ENCODE measurements around the gene SYNE2. TPM values are rescaled to one million over a fixed set of nuclear protein-coding genes. Genes with fewer than 3 reads are reported as not detected.

SYNE2 gene
- total RNA-seq, 1 experiment from 2014 or later: 48.5 TPM

- Histone ChIP-seq H3K4me1 (no peaks in the 10 kb centered on the region), H3K27me3 (replicated peaks; ENCODE audit: control insufficient read depth, insufficient read depth, low read length) (no peaks in the 10 kb centered on the region), H3K4me3 (ENCODE audit: low read depth, low read length) (no peak overlapping the region), H3K9me3 (no peaks in the 10 kb centered on the region), H3K36me3 (ENCODE audit: control insufficient read depth, insufficient read depth, low read length) (no peaks in the 10 kb centered on the region)
- Mint-ChIP-seq H3K9me3 (ENCODE audit: unreplicated experiment) (no peaks in the 10 kb centered on the region), H3K27ac (ENCODE audit: unreplicated experiment) (no peak overlapping the region), H3K36me3 (ENCODE audit: insufficient read depth, unreplicated experiment) (no peaks in the 10 kb centered on the region), H3K4me1 (ENCODE audit: low read depth, unreplicated experiment) (peaks cover 18% of the 10 kb centered on the region), H3K4me3 (ENCODE audit: unreplicated experiment) (no peak overlapping the region), H3K27me3 (ENCODE audit: insufficient read depth, unreplicated experiment) (no peaks in the 10 kb centered on the region)
- BruUV-seq (replicated peaks): no TSS peak
- DNase-seq: no peak
- ChIA-PET POLR2A (no interaction called here), CTCF (no interaction called here)
- intact Hi-C loops (cut with micrococcal nuclease; ENCODE audit: unreplicated experiment): no loop called here
- no peak for TF ChIP-seq CTCF (IDR thresholded peaks at IDR 0.05; ENCODE audit: insufficient read depth in 1 of 2, low read depth in 1 of 2, low read length in 1 of 2, severe bottlenecking in 1 of 2, unreplicated experiment in 1 of 2)
These were observed 26.0 kb downstream of the SYNE2 start for GRCh38 chr14:63878792-63879191.

- POLR2A ChIA-PET: no interaction called here
- H3K27ac Mint-ChIP-seq (ENCODE audit: unreplicated experiment): no peak overlapping the region
These were observed 29.1 kb downstream of the SYNE2 start for GRCh38 chr14:63881926-63882325.

GRCh38 chr14:63887899-63888298 is 35.1 kb downstream of the SYNE2 start:
- POLR2A ChIA-PET: no interaction called here
- H3K36me3 Mint-ChIP-seq (ENCODE audit: insufficient read depth, unreplicated experiment): no peaks in the 10 kb centered on the region
- Histone ChIP-seq H3K9me3 (no peaks in the 10 kb centered on the region), H3K4me3 (ENCODE audit: low read depth, low read length) (no peak overlapping the region), H3K4me1 (no peaks in the 10 kb centered on the region), H3K36me3 (ENCODE audit: control insufficient read depth, insufficient read depth, low read length) (no peaks in the 10 kb centered on the region), H3K27me3 (replicated peaks; ENCODE audit: control insufficient read depth, insufficient read depth, low read length) (no peaks in the 10 kb centered on the region)
- H3K4me3 Mint-ChIP-seq (ENCODE audit: unreplicated experiment): no peak overlapping the region
- no peaks in the 10 kb centered on the region for H3K4me1 Mint-ChIP-seq (ENCODE audit: low read depth, unreplicated experiment)
- intact Hi-C loops (cut with micrococcal nuclease; ENCODE audit: unreplicated experiment): no loop called here
- TF ChIP-seq CTCF (IDR thresholded peaks at IDR 0.05; ENCODE audit: insufficient read depth in 1 of 2, low read depth in 1 of 2, low read length in 1 of 2, severe bottlenecking in 1 of 2, unreplicated experiment in 1 of 2): no peak
- H3K27ac Mint-ChIP-seq (ENCODE audit: unreplicated experiment): no peak overlapping the region
- H3K9me3 Mint-ChIP-seq (ENCODE audit: unreplicated experiment): no peaks in the 10 kb centered on the region
- CTCF ChIA-PET: no interaction called here
- no TSS peak for BruUV-seq (replicated peaks)
- no peak for DNase-seq
- no peaks in the 10 kb centered on the region for H3K27me3 Mint-ChIP-seq (ENCODE audit: insufficient read depth, unreplicated experiment)

More at GRCh38 chr14:63881926-63882325, 29.1 kb downstream of the SYNE2 start:
- Mint-ChIP-seq H3K4me1 (ENCODE audit: low read depth, unreplicated experiment) (peaks cover 10% of the 10 kb centered on the region), H3K27me3 (ENCODE audit: insufficient read depth, unreplicated experiment) (no peaks in the 10 kb centered on the region), H3K4me3 (ENCODE audit: unreplicated experiment) (no peak overlapping the region), H3K36me3 (ENCODE audit: insufficient read depth, unreplicated experiment) (no peaks in the 10 kb centered on the region), H3K9me3 (ENCODE audit: unreplicated experiment) (no peaks in the 10 kb centered on the region)
- CTCF ChIA-PET: no interaction called here
- Histone ChIP-seq H3K36me3 (ENCODE audit: control insufficient read depth, insufficient read depth, low read length) (no peaks in the 10 kb centered on the region), H3K4me3 (ENCODE audit: low read depth, low read length) (no peak overlapping the region), H3K9me3 (no peaks in the 10 kb centered on the region), H3K27me3 (replicated peaks; ENCODE audit: control insufficient read depth, insufficient read depth, low read length) (no peaks in the 10 kb centered on the region), H3K4me1 (no peaks in the 10 kb centered on the region)
- no peak for DNase-seq
- TF ChIP-seq CTCF (IDR thresholded peaks at IDR 0.05; ENCODE audit: insufficient read depth in 1 of 2, low read depth in 1 of 2, low read length in 1 of 2, severe bottlenecking in 1 of 2, unreplicated experiment in 1 of 2): no peak
- no TSS peak for BruUV-seq (replicated peaks)
- intact Hi-C loops (cut with micrococcal nuclease; ENCODE audit: unreplicated experiment): no loop called here

All from Caco-2 (cell line).